GM12891 (cell line): Measurements from ENCODE around the gene LAMA5.

ENCODE experiments used
- POLR2A ChIP-seq: IDR thresholded peaks from 2 replicates; pipeline ENCODE4 v1.6.1; 2011; ENCODE audit warnings: low read depth, low read length, control low read depth
- POLR2AphosphoS5 ChIP-seq: IDR thresholded peaks from 2 replicates; pipeline ENCODE4 v1.6.1; 2011; ENCODE audit warnings: low read depth, low read length, control low read depth
- SPI1 ChIP-seq: IDR thresholded peaks from 2 replicates; pipeline ENCODE4 v1.6.1; 2011; ENCODE audit warnings: low read depth, low read length, control low read depth
- TAF1 ChIP-seq: IDR thresholded peaks from 2 replicates; pipeline ENCODE4 v1.6.1; 2011; ENCODE audit warnings: low read depth, low read length, control low read depth

- TF ChIP-seq POLR2AphosphoS5 = no peak
- TF ChIP-seq TAF1 = no peak
- TF ChIP-seq SPI1 = no peak
- TF ChIP-seq POLR2A = no peak
These were observed 46.9 kb upstream of the LAMA5 start for GRCh38 chr20:62413896-62414481.
